Right ventricle myocardium inferior (tissue), 1 donor: ENCODE results near the gene FANCL. TPM values are rescaled to one million over a fixed set of nuclear protein-coding genes. Genes with fewer than 3 reads are reported as not detected.
"Not testable (repeated sequence)": the region's sequence is repeated elsewhere in the genome, so short reads cannot be mapped to it uniquely, and the experiment has no call there.

Experiments used
- ATAC-seq: fragments of 200-7000 bp; cut with Tn5 transposase; one replicate; pipeline ENCODE4 v1.9.1; 2020; ENCODE audit warnings: mild to moderate bottlenecking, moderate library complexity
- DNase-seq: peaks from one replicate; pipeline ENCODE4 v3.0.0; 2021; ENCODE audit errors: missing footprints
- intact Hi-C: fragments of 100-400 bp; cut with DNase I; formaldehyde crosslinking; loops from one replicate; pipeline ENCODE4 v1.11.0; 2022
- total RNA-seq: library from RNA; stranded (reverse); fragmentation: NEBNext Ultra II Directional; extraction: Animal tissue kit (Norgen Biotek cat#: 25700); gene quantifications from one replicate; pipeline ENCODE4 v1.2.1, GENCODE V29; 2021
- donor health status: DM: no; HTN: yes; CAD: no; lungs with severe emphysema.

Gene FANCL
- total RNA-seq, 1 donor from 2014 or later: 10.4 TPM

DNA sequence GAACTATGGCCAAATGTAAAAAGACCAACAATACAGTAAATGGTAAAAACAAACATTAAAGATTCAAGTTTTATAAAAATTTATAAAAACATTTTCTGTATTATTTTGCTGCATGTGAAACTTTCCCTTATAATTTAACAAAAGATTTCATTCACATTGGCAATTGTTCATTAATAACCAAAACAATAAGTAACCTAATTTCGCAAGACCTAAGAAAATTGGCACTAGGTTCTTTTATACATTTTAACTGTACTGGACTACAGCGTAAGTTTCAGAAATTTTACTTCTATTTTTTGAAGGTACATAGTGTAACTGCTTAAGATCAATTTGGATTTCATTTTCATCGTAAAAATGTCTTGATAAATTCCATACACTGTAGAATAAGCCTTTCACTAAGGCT, 77.2 kb downstream of the FANCL start:
- intact Hi-C loops: no loop called here
- DNase-seq (no peak), ATAC-seq (no peak)

DNA sequence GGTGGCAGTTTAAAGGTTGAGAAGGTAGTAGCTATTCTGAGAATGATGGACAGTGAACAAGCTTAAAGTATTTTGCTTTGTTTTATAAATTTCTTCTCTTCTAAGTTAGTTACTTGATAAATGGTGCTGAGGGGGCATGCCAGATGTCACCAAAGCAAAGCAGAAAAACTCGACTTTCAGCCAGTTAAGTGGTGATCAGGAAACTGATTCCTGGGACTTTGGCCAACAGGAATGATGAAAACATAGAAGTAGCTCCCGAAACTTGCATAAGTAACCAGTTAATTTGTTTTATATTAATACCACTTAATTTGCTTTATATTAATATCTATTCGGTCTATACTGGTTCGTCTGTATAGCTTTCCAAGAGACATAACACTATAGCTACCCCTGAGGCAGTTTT, 82.6 kb downstream of the FANCL start:
- ATAC-seq: no peak
- intact Hi-C loops: no loop called here
- DNase-seq: no peak

DNA sequence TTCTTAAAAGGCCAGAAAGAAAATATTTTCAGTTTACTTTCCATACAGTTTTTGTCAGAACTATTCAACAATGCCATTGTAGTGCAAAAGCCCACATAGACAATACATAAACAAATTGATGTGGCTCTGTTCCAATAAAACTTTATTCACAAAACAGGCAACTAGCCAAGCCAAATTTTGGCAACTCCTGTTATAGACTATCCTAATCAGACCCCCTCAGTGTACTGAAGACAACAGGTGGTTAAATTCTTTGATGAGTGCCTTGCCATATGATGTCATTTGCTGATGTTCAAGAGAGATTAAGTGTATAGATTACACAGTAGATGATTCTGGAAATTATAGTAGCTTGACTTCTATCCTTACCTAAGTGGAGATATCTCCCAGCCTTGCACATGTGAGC, 83.4 kb downstream of the FANCL start:
- intact Hi-C loops: no loop called here
- ATAC-seq (no peak), DNase-seq (no peak)

DNA sequence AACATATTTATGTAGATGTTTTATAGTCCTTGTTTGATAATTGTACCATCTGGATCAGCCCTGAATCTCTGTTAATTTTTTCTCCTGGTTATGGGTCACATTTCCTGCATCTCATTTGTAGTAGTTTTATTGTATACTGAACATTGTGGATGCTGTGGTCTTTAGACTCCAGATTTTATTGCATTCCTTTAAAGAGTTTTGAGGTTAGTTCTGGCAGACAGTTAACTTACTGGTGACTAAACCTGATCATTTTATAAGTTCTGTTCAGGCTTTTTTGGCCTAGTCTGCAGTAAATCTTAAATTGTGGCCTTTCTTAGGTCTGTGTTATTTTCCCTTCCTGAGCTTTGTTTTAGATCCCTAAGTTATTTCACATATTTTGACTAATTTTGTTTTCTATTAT, 84.3 kb downstream of the FANCL start:
- intact Hi-C loops: no loop called here
- ATAC-seq: no peak

DNA sequence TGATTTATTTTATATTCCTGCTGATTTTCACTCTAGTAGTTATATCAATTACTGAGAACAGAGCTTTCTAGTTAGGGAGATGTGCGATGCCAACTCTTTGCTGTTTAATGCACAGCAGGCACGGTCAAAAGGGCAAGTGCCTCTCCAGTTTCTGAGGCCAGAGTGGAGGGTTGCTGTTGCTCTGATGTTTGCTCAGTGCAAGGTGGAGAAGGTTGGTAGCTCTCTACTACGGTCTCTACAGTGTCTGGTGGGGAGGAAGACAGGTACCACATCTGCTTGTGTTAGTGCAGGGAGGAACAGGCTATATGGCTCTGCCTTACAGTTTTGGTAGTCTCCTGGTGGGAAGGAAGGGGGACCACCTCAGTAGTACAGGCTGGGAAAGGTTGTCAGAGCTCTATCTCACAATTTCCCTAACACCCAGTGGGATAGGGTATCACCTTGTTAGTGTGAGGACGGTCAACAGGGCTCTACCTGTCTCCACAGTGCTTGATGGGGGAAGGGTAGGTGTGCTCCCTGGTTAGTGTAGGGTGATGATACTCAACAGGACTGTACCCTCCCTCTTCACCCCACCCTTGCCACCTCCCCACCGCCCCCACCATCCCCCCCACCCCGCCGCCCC, 85.9 kb downstream of the FANCL start:
- DNase-seq: no peak

More for the DNA sequence above, 84.3 kb downstream of the FANCL start:
- DNase-seq: no peak

DNA sequence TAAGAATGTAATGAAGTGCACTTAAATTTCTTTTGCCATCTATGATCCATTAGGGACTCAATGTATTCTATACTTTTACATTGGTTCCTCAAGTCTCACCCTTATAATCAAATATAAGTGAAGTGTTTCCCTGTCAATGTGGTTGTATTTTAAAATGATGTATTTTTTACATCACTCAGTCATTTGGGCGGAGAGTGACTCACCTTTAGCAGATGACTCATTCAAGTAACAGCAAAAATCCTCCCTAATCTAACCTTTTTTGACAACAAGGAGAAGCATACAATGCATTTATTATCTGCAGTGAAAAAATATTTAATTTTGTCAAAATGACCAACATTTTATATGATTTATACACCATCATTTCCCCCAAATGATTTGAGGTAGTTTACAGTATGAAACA, 94.4 kb downstream of the FANCL start:
- DNase-seq (no peak), ATAC-seq (no peak)
- intact Hi-C loops: no loop called here

More for the DNA sequence above, 85.9 kb downstream of the FANCL start:
- no peak for ATAC-seq
- intact Hi-C loops: no loop called here

DNA sequence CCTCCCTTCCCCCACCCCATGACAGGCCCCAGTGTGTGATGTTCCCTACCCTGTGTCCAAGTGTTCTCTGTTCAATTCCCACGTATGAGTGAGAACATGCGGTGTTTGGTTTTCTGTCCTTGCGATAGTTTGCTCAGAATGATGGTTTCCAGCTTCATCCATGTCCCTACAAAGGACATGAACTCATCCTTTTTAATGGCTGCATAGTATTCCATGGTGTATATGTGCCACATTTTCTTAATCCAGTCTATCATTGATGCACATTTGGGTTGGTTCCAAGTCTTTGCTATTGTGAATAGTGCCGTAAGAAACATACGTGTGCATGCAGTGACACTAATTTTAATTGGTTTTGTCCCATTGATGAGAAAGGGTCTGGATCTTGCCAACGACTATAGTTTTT, 95.4 kb downstream of the FANCL start:
- ATAC-seq, DNase-seq, intact Hi-C loops: not testable (repeated sequence)

DNA sequence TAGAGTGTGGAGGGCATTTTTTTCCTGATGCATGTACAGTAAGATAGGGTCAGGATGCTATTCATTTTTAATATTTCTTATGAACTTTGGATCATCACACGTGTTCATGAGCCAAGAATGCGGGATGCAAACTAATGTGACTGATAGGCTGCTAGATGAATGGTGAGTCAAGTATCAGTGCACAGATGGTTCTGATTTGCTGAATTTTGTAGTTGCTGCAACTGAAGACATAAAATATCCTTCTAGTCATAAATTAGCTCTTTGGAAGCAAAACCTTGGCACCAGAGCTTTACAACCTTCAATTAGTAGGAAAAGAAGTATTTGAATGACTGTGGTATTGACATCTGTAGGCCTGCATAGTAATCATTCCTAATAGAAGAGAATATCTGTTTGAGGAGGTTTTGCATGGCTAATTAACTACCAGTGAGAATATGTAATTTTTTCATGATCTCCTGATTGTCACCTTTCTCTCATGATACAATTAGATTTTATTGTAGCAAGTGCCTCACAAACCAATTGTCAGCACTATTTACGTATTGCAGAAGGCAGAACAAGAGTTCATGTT, 100.5 kb downstream of the FANCL start:
- intact Hi-C loops: no loop called here
- DNase-seq (no peak), ATAC-seq (no peak)

DNA sequence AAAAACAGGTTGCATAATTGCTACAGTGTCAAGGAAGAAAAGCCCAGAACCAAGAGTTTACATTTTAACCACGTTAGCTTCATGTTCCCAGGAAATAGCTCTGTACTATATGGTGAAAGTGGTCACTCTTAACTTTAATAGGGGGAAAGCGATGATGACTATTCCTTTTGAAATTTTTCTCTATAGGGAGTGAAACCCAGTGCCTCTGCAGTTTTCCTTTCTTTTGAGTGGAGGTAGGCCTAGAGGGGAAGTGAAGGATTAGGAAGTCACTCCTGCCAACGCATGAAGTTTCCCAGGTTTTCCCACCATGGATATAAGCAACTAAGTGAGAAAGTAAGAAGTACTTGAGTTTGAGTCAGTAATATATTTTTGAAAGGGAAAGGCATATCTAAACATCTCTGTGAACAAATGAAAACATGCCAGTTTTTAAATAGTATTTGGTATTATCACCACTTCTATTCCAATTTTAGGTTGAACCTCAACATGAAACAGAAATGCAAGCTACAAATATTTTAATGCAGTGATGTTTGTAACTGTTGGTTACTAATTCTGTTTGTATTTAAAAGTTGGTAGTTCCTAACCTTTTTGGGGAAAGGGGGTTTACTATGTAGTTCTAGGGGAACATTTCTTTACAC, 102.6 kb downstream of the FANCL start:
- no peak for DNase-seq
- intact Hi-C loops: no loop called here
- ATAC-seq: no peak

DNA sequence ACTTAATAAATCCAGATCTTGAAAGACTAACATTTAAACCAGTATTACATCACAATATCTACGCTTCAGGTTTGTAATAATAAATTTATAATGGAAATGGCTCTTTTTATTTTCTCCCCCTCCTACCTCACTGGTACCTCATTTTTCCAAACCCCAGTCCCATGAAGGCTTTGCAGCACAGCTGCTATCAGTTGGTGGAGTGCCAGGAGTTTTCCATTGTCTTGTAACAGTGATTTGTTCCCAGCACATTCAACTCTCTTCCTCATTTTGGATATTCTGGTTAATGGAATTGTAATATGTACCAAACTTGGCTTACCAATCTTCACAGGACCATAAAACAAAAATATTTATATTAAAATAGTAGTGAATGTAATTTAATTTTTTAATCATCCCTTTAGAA, 103.3 kb downstream of the FANCL start:
- intact Hi-C loops: no loop called here
- ATAC-seq (no peak), DNase-seq (no peak)

DNA sequence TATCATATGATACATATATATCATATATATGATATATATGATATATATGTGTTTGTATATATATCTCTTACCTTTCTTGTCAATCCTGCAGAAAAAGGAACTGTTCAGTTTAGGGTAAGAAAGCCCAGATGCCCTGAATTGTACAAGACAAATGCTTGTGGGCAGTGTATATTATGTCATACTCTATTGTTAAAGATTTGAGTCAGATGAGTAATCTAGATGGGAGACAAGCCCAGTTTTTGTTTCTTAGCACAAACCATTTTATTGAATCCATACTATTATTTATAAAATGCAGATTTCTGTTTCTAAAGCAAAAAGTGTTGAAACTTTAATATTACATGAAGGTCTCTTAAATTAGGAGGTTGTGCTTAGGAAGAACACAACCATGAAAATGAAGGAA, 103.9 kb downstream of the FANCL start:
- ATAC-seq (no peak), DNase-seq (no peak)
- intact Hi-C loops: no loop called here

DNA sequence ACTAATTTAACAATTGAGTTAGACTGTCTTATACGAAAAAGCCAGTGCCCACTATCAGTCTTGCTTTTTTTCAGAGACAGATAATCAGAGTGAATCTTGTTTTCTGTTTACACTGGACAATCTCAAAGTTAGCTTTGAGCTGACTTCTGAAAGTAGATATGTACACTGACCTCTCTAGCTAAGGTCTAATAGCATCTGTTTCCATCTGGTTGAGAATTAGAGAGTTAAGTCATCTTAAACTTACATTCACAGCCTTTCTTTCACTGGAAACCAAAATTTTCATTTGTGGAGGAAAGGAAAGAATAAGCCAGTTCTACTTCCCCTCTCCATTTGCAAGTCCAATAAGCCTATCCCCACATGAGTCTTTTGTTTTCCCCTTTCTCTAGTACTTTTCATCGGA, 105.3 kb downstream of the FANCL start:
- DNase-seq (no peak), ATAC-seq (no peak)
- intact Hi-C loops: no loop called here

DNA sequence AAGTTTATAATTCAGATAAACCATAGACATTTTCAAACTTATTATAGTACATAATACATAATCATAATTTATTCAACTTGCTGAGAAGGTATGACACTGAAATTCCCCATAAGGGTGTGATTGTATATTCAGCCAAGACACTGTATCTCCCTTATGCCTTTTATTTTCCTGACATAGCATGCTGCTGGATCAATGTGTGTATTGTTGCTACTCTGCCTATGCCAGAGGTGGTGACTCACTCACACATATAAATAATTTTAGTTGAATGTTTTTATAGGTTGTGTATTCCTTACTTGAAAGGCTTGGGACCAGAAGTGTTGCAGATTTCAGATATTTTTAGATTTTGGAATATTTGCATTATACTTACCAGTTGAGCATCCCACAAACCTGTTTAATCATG, 107.7 kb downstream of the FANCL start:
- intact Hi-C loops: no loop called here
- DNase-seq: no peak
- ATAC-seq: no peak

DNA sequence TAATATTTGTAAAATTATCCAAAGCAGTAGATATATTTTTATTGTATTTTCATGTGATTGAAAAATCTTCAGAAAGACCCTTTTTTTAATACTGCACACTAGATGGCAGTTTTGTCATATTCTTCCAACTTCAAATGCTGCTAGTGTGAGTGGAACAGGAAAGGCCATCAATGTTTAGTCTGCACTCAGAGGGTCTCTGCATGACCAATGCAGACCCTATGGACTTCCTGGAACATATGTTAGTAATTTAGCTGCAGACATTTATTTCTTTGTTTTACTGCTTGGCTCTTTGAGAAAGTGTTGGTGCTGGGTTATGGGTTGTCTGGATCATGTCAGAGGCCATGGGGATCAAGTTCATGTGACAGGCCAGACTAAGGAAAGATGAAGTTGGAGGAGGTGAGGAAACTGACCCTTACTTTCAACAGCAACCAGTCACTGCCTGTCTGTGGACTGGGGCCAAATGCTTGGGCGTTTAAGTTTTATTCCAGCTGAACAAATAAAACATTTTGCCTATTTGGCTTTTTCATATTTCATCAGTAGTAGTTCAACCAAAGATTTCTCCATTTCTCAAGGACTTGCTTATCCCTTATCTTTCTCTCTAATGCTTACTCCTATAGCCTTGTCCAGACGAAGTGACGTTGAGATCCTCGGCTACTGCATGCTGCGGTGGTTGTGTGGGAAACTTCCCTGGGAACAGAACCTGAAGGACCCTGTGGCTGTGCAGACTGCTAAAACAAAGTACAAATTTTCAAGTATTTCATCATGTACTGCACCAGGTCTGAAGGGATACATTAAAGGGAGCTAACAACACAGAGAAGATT, 109.7 kb downstream of the FANCL start:
- DNase-seq: no peak
- intact Hi-C loops: no loop called here
- ATAC-seq: peak; percentile 52

DNA sequence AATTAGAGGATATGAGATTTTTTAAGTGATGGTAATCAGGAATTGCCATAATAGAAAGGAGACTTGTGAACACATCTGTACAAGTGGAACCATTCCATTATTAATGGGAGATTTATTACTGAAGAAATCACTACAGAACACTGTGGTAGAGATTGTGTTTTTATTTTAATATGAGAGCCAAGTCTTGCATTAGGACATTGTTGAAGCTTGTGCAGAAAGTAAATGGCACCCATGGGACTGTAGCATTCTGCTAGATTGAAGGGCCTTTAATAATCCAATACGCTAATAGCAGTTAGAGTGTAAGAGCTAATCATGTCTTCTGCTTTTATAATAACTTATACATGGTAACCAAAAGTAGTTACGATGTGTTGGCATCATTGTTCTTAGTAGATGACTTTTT, 110.9 kb downstream of the FANCL start:
- no peak for ATAC-seq
- intact Hi-C loops: no loop called here
- DNase-seq: no peak

DNA sequence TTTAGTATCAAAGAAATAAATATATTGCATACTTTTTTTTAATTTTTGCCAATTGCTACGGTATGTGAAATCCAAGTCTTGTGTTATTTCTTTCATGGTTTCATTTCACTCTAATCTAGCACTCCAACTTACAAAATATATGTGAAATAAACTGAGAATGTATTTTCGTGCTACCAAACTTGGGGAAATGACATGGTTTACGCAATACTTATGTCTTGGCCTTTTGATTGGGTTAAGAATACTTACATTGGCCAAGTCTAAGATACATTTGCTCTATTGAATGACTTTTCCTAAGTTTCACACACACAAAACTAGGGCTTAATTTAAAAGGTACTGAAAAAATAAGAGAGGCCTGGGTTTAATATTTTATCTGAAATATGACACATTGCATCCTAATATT, 114.0 kb downstream of the FANCL start:
- ATAC-seq (no peak), DNase-seq (no peak)
- intact Hi-C loops: no loop called here

DNA sequence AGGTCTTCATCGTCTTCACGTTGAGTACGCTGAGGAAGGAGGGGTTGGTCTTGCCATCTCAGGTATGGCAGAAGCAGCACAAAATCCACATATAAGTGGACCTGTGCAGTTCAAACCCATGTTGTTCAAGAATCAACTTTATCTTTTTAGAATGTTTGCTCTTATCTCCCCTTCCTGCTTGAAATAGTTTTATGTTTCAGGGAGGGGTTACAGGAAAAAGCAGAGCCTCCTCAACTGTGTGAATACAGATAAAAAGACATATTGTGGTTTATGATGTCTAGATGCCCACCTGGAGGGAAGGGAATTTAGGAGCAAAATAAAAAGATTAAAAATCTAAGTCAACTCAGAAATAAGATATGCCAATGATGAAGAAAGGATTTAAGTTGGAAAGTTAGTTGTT, 118.6 kb downstream of the FANCL start:
- DNase-seq (no peak), ATAC-seq (no peak)
- intact Hi-C loops: no loop called here

DNA sequence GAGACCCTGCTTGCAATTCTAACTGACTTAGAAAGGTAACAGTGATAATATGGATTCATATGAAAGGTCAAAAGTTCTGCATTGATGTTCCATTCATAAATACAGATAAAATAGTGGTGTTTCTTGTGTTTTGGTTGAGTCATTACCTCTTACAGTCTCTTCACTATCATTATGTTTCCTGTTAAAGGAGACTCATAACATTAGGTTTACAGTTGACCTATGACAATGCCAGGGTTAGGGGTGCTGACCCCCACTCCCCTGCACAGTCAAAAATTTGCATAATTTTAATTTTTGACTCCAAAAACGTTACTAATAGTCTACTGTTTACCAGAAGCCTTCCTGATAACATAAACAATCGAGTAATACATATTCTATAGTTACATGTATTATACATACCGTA, 119.1 kb downstream of the FANCL start:
- no peak for ATAC-seq
- intact Hi-C loops: no loop called here
- no peak for DNase-seq

DNA sequence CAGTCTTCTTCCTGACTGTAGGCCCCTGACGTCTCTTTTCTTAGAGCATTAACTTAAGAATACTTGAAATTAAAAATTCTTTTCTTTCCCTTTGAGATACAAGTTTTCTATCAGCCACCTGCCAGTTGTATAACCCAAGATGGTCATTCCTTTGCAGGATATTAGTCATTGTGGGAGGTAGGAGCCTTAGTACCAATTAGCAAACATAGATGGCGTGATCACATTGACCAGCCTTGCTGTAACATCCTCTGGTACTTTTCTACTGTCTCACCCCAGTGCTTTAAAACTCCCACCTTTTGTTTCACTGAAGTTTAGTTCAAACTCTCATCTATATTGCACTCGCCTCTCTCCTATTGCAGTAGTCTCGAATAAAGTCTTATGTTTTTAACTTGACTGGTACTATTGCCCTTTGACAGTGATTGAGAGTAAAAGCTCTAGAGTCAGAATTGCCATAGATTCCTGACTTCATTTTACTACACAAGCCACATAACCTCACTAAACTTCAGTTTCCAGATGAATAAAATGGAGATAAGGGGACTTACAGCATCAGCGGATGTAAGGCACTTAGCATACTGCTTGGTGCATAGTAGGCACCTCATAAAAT, 120.4 kb downstream of the FANCL start:
- intact Hi-C loops: no loop called here

More for the DNA sequence above, 120.4 kb downstream of the FANCL start:
- no peak for DNase-seq
- ATAC-seq: no peak
